ENCODE results near the gene ALDH1A3.

DNA sequence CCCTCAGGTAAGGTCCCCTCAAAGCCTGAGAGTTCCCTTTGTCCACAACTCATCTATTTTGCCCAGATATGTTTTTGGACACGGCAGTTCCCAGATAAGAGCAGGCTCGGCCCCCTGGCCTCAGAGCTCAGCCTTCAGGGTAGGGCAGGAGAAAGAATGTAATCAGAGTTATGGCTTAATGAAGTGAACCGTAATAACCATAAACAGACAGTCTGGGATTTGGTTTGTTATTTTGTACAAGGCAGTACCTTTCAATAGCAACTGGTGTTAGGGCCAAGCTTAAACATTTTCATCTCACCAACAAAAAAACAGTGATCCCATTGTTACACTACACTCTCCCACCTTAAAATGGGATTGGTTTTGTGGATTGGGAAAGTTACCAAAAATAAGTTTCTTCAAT lies 12.2 kb upstream of the ALDH1A3 start:
- TF ChIP-seq ZNF274 (IDR thresholded peaks at IDR 0.05; ENCODE audit: low read depth, low read length) (no peak), YY1 (IDR thresholded peaks at IDR 0.05; ENCODE audit: insufficient read depth, insufficient read length) (no peak), SUZ12 (IDR thresholded peaks at IDR 0.05; ENCODE audit: extremely low read depth, insufficient read depth, insufficient read length) (no peak)

All from NT2/D1 (cell line).